ENCODE data around the gene SPTBN1. TPM values are rescaled to one million over a fixed set of nuclear protein-coding genes. Genes with fewer than 3 reads are reported as not detected.

Gene SPTBN1
- polyA plus RNA-seq, 2 of the 4 experiments (the other 2 are of a cell fraction) = 105 to 126 TPM

DNA sequence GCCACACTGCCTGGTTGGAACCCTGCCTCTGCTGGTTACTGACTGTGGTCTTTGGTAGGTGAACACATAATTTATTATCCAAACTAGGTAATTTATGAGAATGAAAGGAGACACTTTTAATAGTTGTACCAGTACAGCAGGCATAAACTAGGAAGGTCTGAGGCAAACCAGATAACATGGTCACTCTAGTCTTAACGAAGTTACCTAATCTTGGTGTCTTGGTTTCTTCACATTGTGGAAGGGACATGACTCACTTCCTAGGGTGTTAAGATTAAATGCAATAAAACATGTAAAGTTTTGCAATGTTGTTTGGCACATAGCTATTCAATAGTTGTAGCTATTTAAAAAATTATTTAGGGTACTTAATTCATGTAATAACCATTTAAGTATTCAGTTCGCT, 23.3 kb downstream of the SPTBN1 start:
- Histone ChIP-seq H3K4me3 (no peak overlapping the region), H3K4me2 (0 out of 3 replicates have a peak overlapping the region, but pooled peaks have one; percentile 2), H3K9me3 (no peaks in the 10 kb centered on the region), H3K4me1 (peaks cover 54% of the 10 kb centered on the region), H3K27ac (no peak overlapping the region)
- WGBS (ENCODE audit: missing lambda C conversion rate) = 87% methylated on average over 2 of the region's 2 CpGs
- TF ChIP-seq NR3C1 (IDR thresholded peaks at IDR 0.05) (no peak), ESRRA (IDR thresholded peaks at IDR 0.05; ENCODE audit: borderline replicate concordance, low read length) (no peak), CEBPB (IDR thresholded peaks at IDR 0.05) (no peak), ZNF302 (CRISPR knock-in tag; IDR thresholded peaks at IDR 0.05) (no peak), REST (IDR thresholded peaks at IDR 0.05) (no peak), EP300 (IDR thresholded peaks at IDR 0.05) (no peak), RCOR1 (IDR thresholded peaks at IDR 0.05; ENCODE audit: low read depth, low read length) (no peak), HEYL (CRISPR knock-in tag; IDR thresholded peaks at IDR 0.05) (no peak), RFX5 (IDR thresholded peaks at IDR 0.05) (no peak), NFE2L2 (conservative IDR thresholded peaks at IDR 0.05; ENCODE audit: low read length) (no peak)
- DNase-seq (ENCODE audit: low read depth in 1 of 2, low spot score in 1 of 2) (no peak), ATAC-seq (no peak), FAIRE-seq (no peak)
- POLR2A ChIA-PET = no interaction called here
- CTCF ChIA-PET = interaction anchor here (0.6 to 1.4 kb wide), 3 partner anchors 12 to 225 kb away, joined by 3 to 4 read pairs (median 3); no protein-coding TSS in a partner anchor

DNA sequence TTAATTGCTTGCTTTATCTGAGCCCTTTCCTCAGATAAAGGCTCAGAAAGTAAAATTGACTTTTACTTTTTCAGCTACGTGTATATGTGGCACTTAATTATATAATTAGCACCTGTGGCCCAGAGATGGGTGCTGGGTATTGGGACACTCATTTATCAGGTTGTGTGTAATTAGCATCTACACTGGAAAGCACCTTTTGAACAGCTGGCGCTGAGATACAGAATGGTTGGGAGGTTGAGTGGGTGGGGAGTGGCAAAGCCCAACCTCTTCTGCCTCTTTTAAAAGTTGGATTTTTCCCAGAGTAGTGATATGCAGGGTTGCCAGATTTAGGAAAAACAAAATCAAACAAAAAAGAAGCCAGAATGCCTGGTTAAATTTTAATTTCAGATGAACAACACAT, 23.9 kb downstream of the SPTBN1 start:
- TF ChIP-seq, protein P1, sequence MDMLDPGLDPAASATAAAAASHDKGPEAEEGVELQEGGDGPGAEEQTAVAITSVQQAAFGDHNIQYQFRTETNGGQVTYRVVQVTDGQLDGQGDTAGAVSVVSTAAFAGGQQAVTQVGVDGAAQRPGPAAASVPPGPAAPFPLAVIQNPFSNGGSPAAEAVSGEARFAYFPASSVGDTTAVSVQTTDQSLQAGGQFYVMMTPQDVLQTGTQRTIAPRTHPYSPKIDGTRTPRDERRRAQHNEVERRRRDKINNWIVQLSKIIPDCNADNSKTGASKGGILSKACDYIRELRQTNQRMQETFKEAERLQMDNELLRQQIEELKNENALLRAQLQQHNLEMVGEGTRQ (IDR thresholded peaks at IDR 0.05) = no peak
- TF ChIP-seq FOSB (CRISPR knock-in tag; IDR thresholded peaks at IDR 0.05) (no peak), ZSCAN20 (CRISPR knock-in tag; IDR thresholded peaks at IDR 0.05) (no peak), SREBF2 (IDR thresholded peaks at IDR 0.05) (no peak), TFCP2L1 (CRISPR knock-in tag; IDR thresholded peaks at IDR 0.05) (no peak), JUN (IDR thresholded peaks at IDR 0.05) (no peak), RCOR1 (IDR thresholded peaks at IDR 0.05; ENCODE audit: low read depth, low read length) (no peak), CBX2 (IDR thresholded peaks at IDR 0.05; ENCODE audit: borderline replicate concordance, low read depth) (no peak), TP53 (CRISPR knock-in tag; IDR thresholded peaks at IDR 0.05) (no peak), HOXB5 (CRISPR knock-in tag; IDR thresholded peaks at IDR 0.05) (no peak), ELK1 (IDR thresholded peaks at IDR 0.05; ENCODE audit: low read depth, low read length) (no peak), EHMT2 (IDR thresholded peaks at IDR 0.05; ENCODE audit: low read depth) (no peak), PBX3 (IDR thresholded peaks at IDR 0.05) (no peak), HOXA7 (CRISPR knock-in tag; IDR thresholded peaks at IDR 0.05) (no peak), FOXS1 (CRISPR knock-in tag; IDR thresholded peaks at IDR 0.05) (no peak)
- TF ChIP-seq, protein P2, sequence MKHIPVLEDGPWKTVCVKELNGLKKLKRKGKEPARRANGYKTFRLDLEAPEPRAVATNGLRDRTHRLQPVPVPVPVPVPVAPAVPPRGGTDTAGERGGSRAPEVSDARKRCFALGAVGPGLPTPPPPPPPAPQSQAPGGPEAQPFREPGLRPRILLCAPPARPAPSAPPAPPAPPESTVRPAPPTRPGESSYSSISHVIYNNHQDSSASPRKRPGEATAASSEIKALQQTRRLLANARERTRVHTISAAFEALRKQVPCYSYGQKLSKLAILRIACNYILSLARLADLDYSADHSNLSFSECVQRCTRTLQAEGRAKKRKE (CRISPR knock-in tag; IDR thresholded peaks at IDR 0.05; ENCODE audit: low read depth) = no peak
- TF ChIP-seq, protein P3, sequence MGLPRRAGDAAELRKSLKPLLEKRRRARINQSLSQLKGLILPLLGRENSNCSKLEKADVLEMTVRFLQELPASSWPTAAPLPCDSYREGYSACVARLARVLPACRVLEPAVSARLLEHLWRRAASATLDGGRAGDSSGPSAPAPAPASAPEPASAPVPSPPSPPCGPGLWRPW (IDR thresholded peaks at IDR 0.05) = no peak
- TF ChIP-seq, protein P4, sequence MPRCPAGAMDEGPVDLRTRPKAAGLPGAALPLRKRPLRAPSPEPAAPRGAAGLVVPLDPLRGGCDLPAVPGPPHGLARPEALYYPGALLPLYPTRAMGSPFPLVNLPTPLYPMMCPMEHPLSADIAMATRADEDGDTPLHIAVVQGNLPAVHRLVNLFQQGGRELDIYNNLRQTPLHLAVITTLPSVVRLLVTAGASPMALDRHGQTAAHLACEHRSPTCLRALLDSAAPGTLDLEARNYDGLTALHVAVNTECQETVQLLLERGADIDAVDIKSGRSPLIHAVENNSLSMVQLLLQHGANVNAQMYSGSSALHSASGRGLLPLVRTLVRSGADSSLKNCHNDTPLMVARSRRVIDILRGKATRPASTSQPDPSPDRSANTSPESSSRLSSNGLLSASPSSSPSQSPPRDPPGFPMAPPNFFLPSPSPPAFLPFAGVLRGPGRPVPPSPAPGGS (IDR thresholded peaks at IDR 0.05) = no peak
- CTCF ChIA-PET = interaction anchor here (1.1 to 1.4 kb wide), 2 partner anchors 13 to 224 kb away, joined by 3 to 4 read pairs; no protein-coding TSS in a partner anchor
- DNase-seq (ENCODE audit: low read depth in 1 of 2, low spot score in 1 of 2) (no peak), ATAC-seq (no peak), FAIRE-seq (no peak)
- 96% methylated on average over 2 of the region's 2 CpGs for WGBS (ENCODE audit: missing lambda C conversion rate)
- POLR2A ChIA-PET = no interaction called here
- H3K4me3 ChIP-seq = no peak overlapping the region
- peaks cover 54% of the 10 kb centered on the region for H3K4me1 ChIP-seq
- H3K9me3 ChIP-seq = no peaks in the 10 kb centered on the region
- H3K27ac ChIP-seq = no peak overlapping the region
- no peak overlapping the region for H3K4me2 ChIP-seq
